ENCODE measurements around the gene PURB. TPM values are rescaled to one million over a fixed set of nuclear protein-coding genes. Genes with fewer than 3 reads are reported as not detected.
A peak's percentile ranks its signal among the peaks of the same experiment; 100 is the strongest.
"Not testable (repeated sequence)": the region's sequence is repeated elsewhere in the genome, so short reads cannot be mapped to it uniquely, and the experiment has no call there.

PURB gene
- total RNA-seq = 10 to 100 TPM; 10.5 to 10.9 TPM

DNA sequence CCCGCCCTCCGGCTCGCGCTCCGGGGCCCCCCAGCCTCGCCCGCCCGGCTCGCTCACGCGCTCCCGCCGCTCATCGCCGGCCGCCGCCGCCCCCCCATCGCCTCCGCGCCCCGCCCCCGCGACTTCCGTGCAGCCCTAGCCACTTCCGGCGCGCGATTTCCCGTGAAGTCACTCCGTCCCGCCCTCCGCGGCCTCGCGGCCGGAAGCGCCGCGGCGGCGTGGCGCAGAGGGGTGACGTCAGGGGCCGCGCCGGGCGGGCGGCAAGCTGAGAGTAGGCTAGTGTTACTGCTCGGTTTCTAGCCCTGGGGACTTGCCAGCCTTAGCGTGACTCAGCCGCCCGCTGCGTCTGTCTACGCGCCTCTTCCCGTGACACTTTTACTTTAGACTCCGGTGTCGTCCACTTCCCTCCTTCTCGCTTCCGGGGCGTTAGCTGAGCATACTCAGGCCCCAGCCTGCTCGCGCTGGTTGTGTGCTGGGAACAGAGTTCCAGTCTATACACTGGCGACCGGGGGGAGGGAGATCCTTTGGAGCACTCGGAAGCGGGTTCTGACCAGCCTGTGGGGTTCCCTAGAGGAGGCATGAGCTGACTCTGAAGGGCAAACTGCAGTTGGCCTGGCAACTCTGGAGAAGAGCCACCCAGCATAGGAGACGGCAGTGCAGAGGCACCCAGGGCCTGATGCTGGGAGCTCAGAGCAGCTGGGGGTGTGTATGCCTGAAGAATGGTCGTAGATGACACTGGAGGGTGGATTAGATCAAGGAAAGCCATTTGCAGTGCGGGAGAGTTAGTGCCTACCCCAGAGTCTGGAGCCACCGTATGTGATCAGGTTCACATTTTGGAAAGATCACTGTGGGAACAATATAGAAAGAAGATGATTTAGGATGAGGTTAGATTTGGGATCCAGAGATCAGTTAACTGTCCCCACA, at the start of gene PURB:
Gene PURB, minus strand, starts transcription at position 137 of the 924 bp plus-strand sequence. CDS start 182 bp downstream, outside the sequence.
- peak; percentile 97 for ATAC-seq
- TF ChIP-seq, protein P1, sequence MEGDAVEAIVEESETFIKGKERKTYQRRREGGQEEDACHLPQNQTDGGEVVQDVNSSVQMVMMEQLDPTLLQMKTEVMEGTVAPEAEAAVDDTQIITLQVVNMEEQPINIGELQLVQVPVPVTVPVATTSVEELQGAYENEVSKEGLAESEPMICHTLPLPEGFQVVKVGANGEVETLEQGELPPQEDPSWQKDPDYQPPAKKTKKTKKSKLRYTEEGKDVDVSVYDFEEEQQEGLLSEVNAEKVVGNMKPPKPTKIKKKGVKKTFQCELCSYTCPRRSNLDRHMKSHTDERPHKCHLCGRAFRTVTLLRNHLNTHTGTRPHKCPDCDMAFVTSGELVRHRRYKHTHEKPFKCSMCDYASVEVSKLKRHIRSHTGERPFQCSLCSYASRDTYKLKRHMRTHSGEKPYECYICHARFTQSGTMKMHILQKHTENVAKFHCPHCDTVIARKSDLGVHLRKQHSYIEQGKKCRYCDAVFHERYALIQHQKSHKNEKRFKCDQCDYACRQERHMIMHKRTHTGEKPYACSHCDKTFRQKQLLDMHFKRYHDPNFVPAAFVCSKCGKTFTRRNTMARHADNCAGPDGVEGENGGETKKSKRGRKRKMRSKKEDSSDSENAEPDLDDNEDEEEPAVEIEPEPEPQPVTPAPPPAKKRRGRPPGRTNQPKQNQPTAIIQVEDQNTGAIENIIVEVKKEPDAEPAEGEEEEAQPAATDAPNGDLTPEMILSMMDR (IDR thresholded peaks at IDR 0.05) = peak in 2 of 7 experiments; percentile 6 to 9
- peak; percentile 90 to 95 (median 95) for TF ChIP-seq POLR2A (IDR thresholded peaks at IDR 0.05)
- 1 to 9% methylated on average over 4 to 46 of the region's 72 CpGs for WGBS, 2 donors
- Histone ChIP-seq H3K9me3 (no peaks in the 10 kb centered on the region), H3K4me1 (peaks cover 50% of the 10 kb centered on the region), H3K27me3 (no peaks in the 10 kb centered on the region), H3K36me3 (replicated peaks in 1 of 2; ENCODE audit: insufficient read depth in 1 of 2, low read depth in 2 of 2) (no peaks in the 10 kb centered on the region), H3K4me3 (peak within 1 kb of the TSS; percentile 89 to 94), H3K27ac (peak within 1 kb of the TSS; percentile 92 to 99 (median 95))
- DNase-seq = peak; percentile 95 to 96 (median 96)
- intact Hi-C loops (cut with DNase I) = no loop called here

DNA sequence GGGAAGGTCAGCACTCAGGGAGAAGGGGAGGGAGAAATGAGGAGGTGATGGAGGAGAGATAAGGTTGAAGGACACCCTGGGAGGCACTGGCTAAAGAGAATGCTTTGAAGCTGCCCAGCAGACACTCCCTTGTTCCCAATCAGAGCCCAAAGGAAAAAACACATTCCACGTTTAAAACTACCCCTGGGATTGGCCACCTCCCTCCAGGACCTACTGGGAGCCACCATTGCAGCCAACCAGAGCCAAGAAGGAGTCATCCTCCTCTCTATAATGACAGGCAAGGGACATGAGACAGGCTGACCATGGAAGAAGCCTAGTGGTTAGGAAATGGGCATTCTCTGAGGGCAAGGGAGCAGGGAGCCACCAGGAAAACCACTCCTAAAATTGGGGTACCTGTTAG, 49.7 kb upstream of the PURB start:
- 0 to 18% methylated on average over 1 of the region's 1 CpG for WGBS, 2 donors
- Histone ChIP-seq H3K9me3 (no peaks in the 10 kb centered on the region), H3K4me1 (no peaks in the 10 kb centered on the region), H3K4me3 (no peak overlapping the region), H3K36me3 (replicated peaks in 1 of 2; ENCODE audit: insufficient read depth in 1 of 2, low read depth in 2 of 2) (no peaks in the 10 kb centered on the region), H3K27ac (no peak overlapping the region), H3K27me3 (no peaks in the 10 kb centered on the region)
- intact Hi-C loops (cut with DNase I) = no loop called here
- DNase-seq (no peak), ATAC-seq (no peak)
- TF ChIP-seq, protein P1 (IDR thresholded peaks at IDR 0.05) = no peak
- TF ChIP-seq POLR2A (IDR thresholded peaks at IDR 0.05) = no peak

- DNase-seq; ATAC-seq; intact Hi-C loops (cut with DNase I); H3K4me1 ChIP-seq; H3K4me3 ChIP-seq; H3K27ac ChIP-seq; H3K36me3 ChIP-seq (replicated peaks in 1 of 2; ENCODE audit: insufficient read depth in 1 of 2, low read depth in 2 of 2); H3K27me3 ChIP-seq; H3K9me3 ChIP-seq: not testable (repeated sequence)
- WGBS, 2 donors = 50 to 72% methylated on average over 5 of the region's 5 CpGs
These were observed 49.2 kb upstream of the PURB start for GRCh38 chr7:44934510-44934909.

DNA sequence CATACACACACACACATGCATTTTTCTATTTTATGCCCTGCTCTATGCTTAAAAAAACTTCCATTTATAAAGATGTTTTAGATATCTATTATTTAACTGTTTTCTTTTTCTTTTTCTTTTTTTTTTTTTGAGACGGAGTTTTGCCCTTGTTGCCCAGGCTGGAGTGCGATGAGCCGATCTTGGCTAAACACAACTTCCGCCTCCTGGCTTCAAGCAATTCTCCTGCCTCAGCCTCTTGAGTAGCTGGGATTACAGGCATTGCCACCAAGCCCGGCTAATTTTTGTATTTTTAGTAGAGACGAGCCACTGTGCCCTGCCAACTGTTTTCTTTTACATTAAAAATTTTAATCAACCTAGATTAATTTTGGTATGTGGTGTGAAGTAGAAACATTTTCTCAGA, 45.6 kb upstream of the PURB start:
- intact Hi-C loops (cut with DNase I) = no loop called here
- no peak for DNase-seq
- H3K4me3 ChIP-seq = no peak overlapping the region
- ATAC-seq = no peak
- H3K9me3 ChIP-seq = no peaks in the 10 kb centered on the region
- H3K27ac ChIP-seq = no peak overlapping the region
- TF ChIP-seq, protein P1 (IDR thresholded peaks at IDR 0.05) = no peak
- TF ChIP-seq POLR2A (IDR thresholded peaks at IDR 0.05) = no peak
- no peaks in the 10 kb centered on the region for H3K4me1 ChIP-seq
- no peaks in the 10 kb centered on the region for H3K36me3 ChIP-seq (replicated peaks in 1 of 2; ENCODE audit: insufficient read depth in 1 of 2, low read depth in 2 of 2)
- 89 to 91% methylated on average over 6 of the region's 6 CpGs for WGBS, 2 donors
- no peaks in the 10 kb centered on the region for H3K27me3 ChIP-seq

GRCh38 chr7:44922351-44922694, 37.0 kb upstream of the PURB start:
- H3K27me3 ChIP-seq = no peaks in the 10 kb centered on the region
- H3K4me3 ChIP-seq = no peak overlapping the region
- intact Hi-C loops (cut with DNase I) = loop anchor here (5.0 kb wide), 2 partner anchors 65 to 330 kb away; no protein-coding TSS in a partner anchor
- H3K27ac ChIP-seq = no peak overlapping the region
- TF ChIP-seq POLR2A (IDR thresholded peaks at IDR 0.05) = no peak
- TF ChIP-seq, protein P1 (IDR thresholded peaks at IDR 0.05) = peak in 2 of 7 experiments; percentile 12 to 23
- 51 to 57% methylated on average over 7 to 8 of the region's 8 CpGs for WGBS, 2 donors
- peaks cover 5% of the 10 kb centered on the region for H3K4me1 ChIP-seq
- ATAC-seq (no peak), DNase-seq (no peak)
- H3K36me3 ChIP-seq (replicated peaks in 1 of 2; ENCODE audit: insufficient read depth in 1 of 2, low read depth in 2 of 2) = no peaks in the 10 kb centered on the region
- H3K9me3 ChIP-seq = no peaks in the 10 kb centered on the region
